Esophagus squamous epithelium (tissue), 5 donors: ENCODE data around the gene GTPBP6. TPM values are rescaled to one million over a fixed set of nuclear protein-coding genes. Genes with fewer than 3 reads are reported as not detected.

Source experiments
- DNase-seq: peaks from one replicate; lab custom pipeline; 2025; lab: John Stamatoyannopoulos, UW
- H3K27ac ChIP-seq, 4 donors: fragments of 200-600 bp; sonication (generic); one replicate each; pipeline ENCODE4 v1.5.1; 2016 to 2019; ENCODE audit warnings: mild to moderate bottlenecking in 1 of 4
- H3K27me3 ChIP-seq, 4 donors: fragments of 200-600 bp; sonication (generic); 1 replicate in 3 of 4; 2 replicates in 1 of 4; pipeline versions ENCODE4 v1.5.1 to v1.6.0; 2017 to 2021; ENCODE audit warnings: antibody characterized with exemption in 1 of 4
- H3K36me3 ChIP-seq, 3 donors: fragments of 200-600 bp; sonication (generic); one replicate each; pipeline ENCODE4 v1.5.1; 2016 to 2019
- H3K4me1 ChIP-seq, 3 donors: fragments of 200-600 bp; sonication (generic); one replicate each; pipeline ENCODE4 v1.5.1; 2017 to 2019
- H3K4me3 ChIP-seq, 4 donors: fragments of 200-600 bp; sonication (generic); 1 replicate in 3 of 4; 2 replicates in 1 of 4; pipeline ENCODE4 v1.5.1; 2016 to 2019; ENCODE audit warnings: mild to moderate bottlenecking in 2 of 4, moderate library complexity in 1 of 4
- H3K9me3 ChIP-seq, 3 donors: fragments of 200-600 bp; sonication (generic); one replicate each; pipeline ENCODE4 v1.5.1; 2016 to 2019
- POLR2A ChIP-seq, 4 donors: fragments of 450-650 bp; IDR thresholded peaks; one replicate each; pipeline ENCODE4 v1.6.1; 2017; ENCODE audit warnings: antibody characterized with exemption in 4 of 4, mild to moderate bottlenecking in 4 of 4, moderate library complexity in 3 of 4
- WGBS, 2 donors: methylation state at CpG; one replicate each; pipeline ENCODE4 v1.1.5; 2018; 5-methylcytosine and 5-hydroxymethylcytosine counted together
- intact Hi-C: fragments of 100-400 bp; cut with DNase I; formaldehyde crosslinking; loops from one replicate; pipeline ENCODE4 v1.15.0; 2022
- total RNA-seq, 4 donors: library from RNA; depleted of rRNA; stranded (reverse); fragments of >200 nt; gene quantifications; one replicate each; pipeline ENCODE4 v1.1.0, GENCODE V29; 2016
- TF ChIP-seq, protein P1 (sequence below), 6 experiments: fragments of 450-650 bp in 4 of 6; fragments of 200-600 bp in 2 of 6; sonication (generic) in 2 of 6; IDR thresholded peaks; one replicate each; pipeline ENCODE4 v1.5.1; 2016 to 2019; ENCODE audit warnings: antibody characterized with exemption in 6 of 6, mild to moderate bottlenecking in 4 of 6, moderate library complexity in 4 of 6
- donor health status: DM: yes; HTN: yes; CAD: no.

GTPBP6 gene, protein sequence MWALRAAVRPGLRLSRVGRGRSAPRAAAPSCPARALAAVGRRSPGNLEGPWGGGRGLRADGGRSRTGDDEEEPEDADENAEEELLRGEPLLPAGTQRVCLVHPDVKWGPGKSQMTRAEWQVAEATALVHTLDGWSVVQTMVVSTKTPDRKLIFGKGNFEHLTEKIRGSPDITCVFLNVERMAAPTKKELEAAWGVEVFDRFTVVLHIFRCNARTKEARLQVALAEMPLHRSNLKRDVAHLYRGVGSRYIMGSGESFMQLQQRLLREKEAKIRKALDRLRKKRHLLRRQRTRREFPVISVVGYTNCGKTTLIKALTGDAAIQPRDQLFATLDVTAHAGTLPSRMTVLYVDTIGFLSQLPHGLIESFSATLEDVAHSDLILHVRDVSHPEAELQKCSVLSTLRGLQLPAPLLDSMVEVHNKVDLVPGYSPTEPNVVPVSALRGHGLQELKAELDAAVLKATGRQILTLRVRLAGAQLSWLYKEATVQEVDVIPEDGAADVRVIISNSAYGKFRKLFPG
- total RNA-seq = 10 to 100 TPM; 22.2 to 45.4 (median 28.0) TPM

DNA sequence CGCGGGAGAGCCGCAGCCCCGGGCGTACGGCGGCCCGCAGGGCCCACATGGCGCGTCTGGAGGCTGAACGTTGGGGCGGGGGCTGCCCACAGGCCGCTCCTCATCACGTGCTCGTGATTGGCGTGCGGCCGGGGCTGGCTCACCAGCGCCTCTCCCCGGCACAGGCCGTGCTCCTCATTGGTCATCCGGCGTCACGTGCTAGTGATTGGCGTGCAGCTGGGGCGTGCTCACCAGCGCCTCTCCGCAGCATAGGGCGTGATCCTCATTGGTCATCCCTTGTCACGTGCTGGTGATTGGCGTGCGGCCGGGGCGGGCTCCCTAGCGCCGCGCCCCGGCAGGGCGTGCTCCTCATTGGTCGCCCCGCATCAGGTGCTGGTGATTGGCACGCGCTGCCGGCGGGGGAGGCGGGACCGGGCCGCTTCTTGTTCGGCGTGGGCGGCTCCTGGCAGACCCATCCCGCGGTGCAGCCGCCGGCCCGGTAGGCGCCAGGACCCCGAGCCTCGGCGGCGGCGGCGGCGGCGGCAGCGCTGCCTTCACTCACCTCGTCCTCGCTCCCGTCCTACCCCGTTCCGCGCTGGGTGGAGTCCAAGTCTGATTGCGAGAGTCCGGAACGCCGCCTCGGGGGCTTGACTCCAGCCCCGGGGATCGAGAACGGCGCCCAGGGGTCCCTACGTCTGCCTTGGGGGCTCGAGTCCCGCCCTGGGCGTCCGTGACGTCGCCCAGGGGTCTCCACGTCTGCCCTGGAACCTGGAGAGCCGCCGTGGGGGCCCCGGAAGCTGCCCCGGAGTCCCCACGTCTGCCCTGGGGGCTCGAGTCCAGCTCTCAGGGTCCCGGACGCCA, at the start of gene GTPBP6:
Gene GTPBP6 (minus strand): TSS at position 58 of the 840 bp plus-strand sequence. CDS start 9 bp downstream, at position 49.
- peak in 3 of 4 donors; percentile 17 to 86 (median 65) for TF ChIP-seq POLR2A (IDR thresholded peaks at IDR 0.05)
- TF ChIP-seq, protein P1, sequence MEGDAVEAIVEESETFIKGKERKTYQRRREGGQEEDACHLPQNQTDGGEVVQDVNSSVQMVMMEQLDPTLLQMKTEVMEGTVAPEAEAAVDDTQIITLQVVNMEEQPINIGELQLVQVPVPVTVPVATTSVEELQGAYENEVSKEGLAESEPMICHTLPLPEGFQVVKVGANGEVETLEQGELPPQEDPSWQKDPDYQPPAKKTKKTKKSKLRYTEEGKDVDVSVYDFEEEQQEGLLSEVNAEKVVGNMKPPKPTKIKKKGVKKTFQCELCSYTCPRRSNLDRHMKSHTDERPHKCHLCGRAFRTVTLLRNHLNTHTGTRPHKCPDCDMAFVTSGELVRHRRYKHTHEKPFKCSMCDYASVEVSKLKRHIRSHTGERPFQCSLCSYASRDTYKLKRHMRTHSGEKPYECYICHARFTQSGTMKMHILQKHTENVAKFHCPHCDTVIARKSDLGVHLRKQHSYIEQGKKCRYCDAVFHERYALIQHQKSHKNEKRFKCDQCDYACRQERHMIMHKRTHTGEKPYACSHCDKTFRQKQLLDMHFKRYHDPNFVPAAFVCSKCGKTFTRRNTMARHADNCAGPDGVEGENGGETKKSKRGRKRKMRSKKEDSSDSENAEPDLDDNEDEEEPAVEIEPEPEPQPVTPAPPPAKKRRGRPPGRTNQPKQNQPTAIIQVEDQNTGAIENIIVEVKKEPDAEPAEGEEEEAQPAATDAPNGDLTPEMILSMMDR (IDR thresholded peaks at IDR 0.05) = peak in 1 of 6 experiments; percentile 28
- DNase-seq = no peak
- H3K9me3 ChIP-seq = no peaks in the 10 kb centered on the region
- peak within 1 kb of the TSS; percentile 96 to 100 (median 99) for H3K27ac ChIP-seq
- peaks cover 3 to 27% (median 4%) of the 10 kb centered on the region in 3 donors for H3K36me3 ChIP-seq
- H3K4me3 ChIP-seq = peak within 1 kb of the TSS; percentile 90 to 98 (median 96)
- WGBS, 2 donors = 0% methylated on average over 29 of the region's 97 CpGs; no CpG with 5 or more reads in 1 of the 2 donors
- intact Hi-C loops = no loop called here
- peaks cover 0 to 1% (median 0%) of the 10 kb centered on the region in 4 donors for H3K27me3 ChIP-seq
- peaks cover 14 to 46% (median 20%) of the 10 kb centered on the region in 3 donors for H3K4me1 ChIP-seq

DNA sequence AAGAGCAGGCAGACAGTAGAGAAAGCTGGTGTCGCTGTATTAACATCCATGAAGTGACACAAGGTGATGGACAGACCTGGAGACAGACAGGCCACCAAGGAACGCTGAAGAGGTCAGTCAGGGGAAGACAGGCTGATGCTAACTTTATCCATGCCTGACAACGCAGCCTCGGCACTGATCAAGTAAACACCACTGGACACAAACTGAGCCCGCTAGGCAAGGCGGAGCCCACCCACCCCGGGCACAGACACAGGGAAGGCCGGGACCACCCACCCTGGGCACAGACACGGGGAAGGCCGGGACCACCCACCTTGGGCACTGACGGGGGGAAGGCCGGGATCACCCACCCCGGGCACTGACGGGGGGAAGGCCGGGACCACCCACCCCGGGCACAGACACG, 49.3 kb upstream of the GTPBP6 start:
- no peak overlapping the region for H3K4me3 ChIP-seq
- WGBS, 2 donors = 73 to 100% methylated on average over 2 to 4 of the region's 17 CpGs
- peaks cover 2 to 12% (median 4%) of the 10 kb centered on the region in 3 donors for H3K4me1 ChIP-seq
- H3K27me3 ChIP-seq = peaks cover 0 to 22% (median 0%) of the 10 kb centered on the region in 4 donors
- TF ChIP-seq POLR2A (IDR thresholded peaks at IDR 0.05) = no peak
- TF ChIP-seq, protein P1 (IDR thresholded peaks at IDR 0.05) = no peak
- no peak overlapping the region for H3K27ac ChIP-seq
- H3K9me3 ChIP-seq = no peaks in the 10 kb centered on the region
- no peak for DNase-seq
- intact Hi-C loops = no loop called here
- H3K36me3 ChIP-seq = peaks cover 0 to 9% (median 0%) of the 10 kb centered on the region in 3 donors

DNA sequence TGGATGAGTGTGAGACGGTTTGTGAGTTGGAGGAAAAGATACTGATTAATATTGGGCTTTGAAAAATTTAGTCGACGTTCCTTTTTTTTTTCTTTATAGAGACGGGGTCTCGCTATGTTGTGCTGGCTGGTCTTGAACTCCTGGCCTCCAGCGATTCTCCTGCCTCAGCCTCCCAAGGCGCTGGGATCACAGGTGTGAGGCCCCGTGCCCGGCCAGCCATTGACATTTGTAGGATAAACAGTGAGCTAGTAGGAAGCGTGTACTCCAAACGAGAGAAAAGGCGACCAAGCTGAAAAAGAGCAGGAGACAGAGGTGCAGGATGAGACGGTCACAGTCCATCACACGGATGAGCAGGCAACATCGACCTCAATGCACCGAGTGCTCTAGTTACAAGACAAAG, 48.8 kb upstream of the GTPBP6 start:
- intact Hi-C loops = no loop called here
- no peak for TF ChIP-seq POLR2A (IDR thresholded peaks at IDR 0.05)
- TF ChIP-seq, protein P1 (IDR thresholded peaks at IDR 0.05) = no peak
- H3K36me3 ChIP-seq = peaks cover 0 to 9% (median 0%) of the 10 kb centered on the region in 3 donors
- no peak for DNase-seq
- no peak overlapping the region for H3K27ac ChIP-seq
- peaks cover 0 to 17% (median 0%) of the 10 kb centered on the region in 4 donors for H3K27me3 ChIP-seq
- peaks cover 0 to 6% (median 0%) of the 10 kb centered on the region in 3 donors for H3K4me1 ChIP-seq
- H3K4me3 ChIP-seq = no peak overlapping the region
- H3K9me3 ChIP-seq = no peaks in the 10 kb centered on the region
- WGBS, 2 donors = 89 to 90% methylated on average over 13 to 16 of the region's 16 CpGs

DNA sequence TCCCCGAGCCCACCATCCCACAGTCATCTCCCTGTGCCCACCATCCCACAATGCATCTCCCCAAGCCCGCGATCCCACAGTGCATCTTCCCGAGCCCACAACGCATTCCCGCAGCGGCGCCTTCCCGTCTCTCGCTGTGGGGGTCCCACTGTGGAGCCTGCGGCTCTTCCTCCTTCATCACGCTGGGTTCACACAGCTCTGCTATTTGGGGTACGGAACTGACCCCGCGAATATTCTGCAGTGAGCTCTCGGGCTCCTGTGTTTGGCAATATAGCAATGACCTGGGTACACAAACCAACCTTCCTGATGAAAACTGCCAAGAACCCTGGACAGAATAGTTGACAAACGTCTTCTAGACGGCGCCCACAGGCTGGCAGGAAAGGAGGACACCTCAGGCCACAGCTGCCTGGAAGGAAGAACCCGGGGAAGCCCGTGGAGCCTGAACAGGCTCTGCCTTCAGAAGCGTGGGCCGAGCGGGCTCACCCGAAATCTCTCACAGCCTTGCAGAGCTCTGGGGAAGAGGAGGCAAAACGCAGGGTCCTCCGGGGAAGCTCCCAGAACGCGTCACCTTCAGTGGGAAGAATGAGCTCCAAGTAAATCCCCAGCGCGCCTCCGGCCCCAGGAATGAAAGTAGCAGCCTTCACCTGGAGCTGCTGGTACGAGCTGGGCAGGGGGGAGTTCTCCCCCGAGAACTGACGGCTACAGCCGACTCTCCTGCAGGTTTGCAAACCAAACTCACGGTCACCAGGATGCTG, 45.2 kb upstream of the GTPBP6 start:
- Histone ChIP-seq H3K4me1 (no peaks in the 10 kb centered on the region), H3K36me3 (peaks cover 6 to 42% (median 7%) of the 10 kb centered on the region in 3 donors), H3K4me3 (no peak overlapping the region), H3K27me3 (no peaks in the 10 kb centered on the region), H3K9me3 (peaks cover 0 to 25% (median 12%) of the 10 kb centered on the region in 3 donors), H3K27ac (no peak overlapping the region)
- intact Hi-C loops = no loop called here
- TF ChIP-seq POLR2A (IDR thresholded peaks at IDR 0.05) = no peak
- TF ChIP-seq, protein P1 (IDR thresholded peaks at IDR 0.05) = no peak
- 86 to 96% methylated on average over 8 to 19 of the region's 37 CpGs for WGBS, 2 donors
- DNase-seq = no peak
